CD4-positive, alpha-beta T cell (primary cell): ENCODE data around the gene AQP10. TPM values are rescaled to one million over a fixed set of nuclear protein-coding genes. Genes with fewer than 3 reads are reported as not detected.
"Not testable (repeated sequence)": the region's sequence is repeated elsewhere in the genome, so short reads cannot be mapped to it uniquely, and the experiment has no call there.

Experiments used
- ATAC-seq: fragments of 200-7000 bp; cut with Tn5 transposase; one replicate; pipeline ENCODE4 v1.10.0; 2022; ENCODE audit warnings: mild to moderate bottlenecking; ENCODE audit not compliant: poor library complexity
- CTCF ChIA-PET: fragments of 350-600 bp; sonication (Branson Sonifier 250); formaldehyde crosslinking; loops from one replicate; lab custom pipeline; 2021; ENCODE audit warnings: antibody characterized with exemption, inconsistent platforms; lab: Charles Lee
- POLR2A ChIA-PET: fragments of 350-600 bp; sonication (Branson Sonifier 250); formaldehyde crosslinking; loops from one replicate; lab custom pipeline; 2021; ENCODE audit warnings: antibody characterized with exemption, inconsistent platforms; lab: Charles Lee
- DNase-seq, 14 experiments: peaks; one replicate each; pipeline ENCODE4 v3.0.0-alpha.2; 2013 to 2020; ENCODE audit warnings: mixed read lengths in 2 of 14
- H3K27ac ChIP-seq, 2 donors: one replicate each; pipeline versions ENCODE4 v1.5.1 to v1.7.0; 2013; ENCODE audit warnings: low read length in 2 of 2, low read depth in 1 of 2, mild to moderate bottlenecking in 1 of 2
- H3K27me3 ChIP-seq, 2 experiments: 1 replicate in 1 of 2; 2 replicates in 1 of 2; pipeline versions ENCODE4 v1.6.1 to v1.7.0; 2013; ENCODE audit warnings: low read length in 2 of 2, control low read depth in 1 of 2, mild to moderate bottlenecking in 1 of 2, moderate library complexity in 1 of 2; ENCODE audit not compliant: insufficient read depth in 2 of 2, control insufficient read depth in 1 of 2
- H3K36me3 ChIP-seq: one replicate; pipeline ENCODE4 v1.6.1; 2013; ENCODE audit warnings: low read length, control low read depth; ENCODE audit not compliant: insufficient read depth
- H3K4me1 ChIP-seq: one replicate; pipeline ENCODE4 v1.6.1; 2013; ENCODE audit warnings: low read length, control low read depth; ENCODE audit not compliant: insufficient read depth
- H3K4me3 ChIP-seq: one replicate; pipeline ENCODE4 v1.5.1; 2013; ENCODE audit warnings: mild to moderate bottlenecking, low read length, moderate library complexity
- H3K9me3 ChIP-seq, 2 experiments: 1 replicate in 1 of 2; 2 replicates in 1 of 2; pipeline versions ENCODE4 v1.6.1 to v1.7.0; 2013; ENCODE audit warnings: low read length in 2 of 2, mild to moderate bottlenecking in 2 of 2, control low read depth in 1 of 2, moderate library complexity in 1 of 2; ENCODE audit not compliant: control insufficient read depth in 1 of 2, insufficient read depth in 1 of 2
- H3K27ac Mint-ChIP-seq: one replicate; pipeline ENCODE4 v1.8.0; 2020; ENCODE audit warnings: mixed read lengths
- H3K27me3 Mint-ChIP-seq: one replicate; pipeline ENCODE4 v1.8.0; 2021; ENCODE audit warnings: mixed read lengths
- H3K36me3 Mint-ChIP-seq: one replicate; pipeline ENCODE4 v1.8.0; 2021; ENCODE audit warnings: low read depth, mixed read lengths
- H3K4me1 Mint-ChIP-seq: one replicate; pipeline ENCODE4 v1.8.0; 2021; ENCODE audit warnings: low read depth, mixed read lengths
- H3K4me3 Mint-ChIP-seq: one replicate; pipeline ENCODE4 v1.8.0; 2020; ENCODE audit warnings: mild to moderate bottlenecking, mixed read lengths
- H3K9me3 Mint-ChIP-seq: one replicate; pipeline ENCODE4 v1.8.0; 2020; ENCODE audit warnings: mixed read lengths
- intact Hi-C, 2 experiments: fragments of 100-400 bp; cut with DNase I in 1 of 2; cut with micrococcal nuclease in 1 of 2; formaldehyde crosslinking; loops; one replicate each; pipeline versions ENCODE4 v1.15.1 to v1.9.0; 2023 to 2025; cut with DNase I, micrococcal nuclease
- total RNA-seq, 174 experiments: library from RNA in 2 of 174; stranded (reverse) in 2 of 174; gene quantifications; one replicate each; pipeline ENCODE4 v1.2.3 and lab custom pipeline; 2021 to 2026
- TF ChIP-seq, protein P1 (sequence below): fragments of 200-600 bp; IDR thresholded peaks from one replicate; pipeline ENCODE4 v1.8.0; 2022; ENCODE audit warnings: antibody characterized with exemption, mild to moderate bottlenecking

Gene AQP10
- total RNA-seq, 2 experiments from 2014 or later: not detected

DNA sequence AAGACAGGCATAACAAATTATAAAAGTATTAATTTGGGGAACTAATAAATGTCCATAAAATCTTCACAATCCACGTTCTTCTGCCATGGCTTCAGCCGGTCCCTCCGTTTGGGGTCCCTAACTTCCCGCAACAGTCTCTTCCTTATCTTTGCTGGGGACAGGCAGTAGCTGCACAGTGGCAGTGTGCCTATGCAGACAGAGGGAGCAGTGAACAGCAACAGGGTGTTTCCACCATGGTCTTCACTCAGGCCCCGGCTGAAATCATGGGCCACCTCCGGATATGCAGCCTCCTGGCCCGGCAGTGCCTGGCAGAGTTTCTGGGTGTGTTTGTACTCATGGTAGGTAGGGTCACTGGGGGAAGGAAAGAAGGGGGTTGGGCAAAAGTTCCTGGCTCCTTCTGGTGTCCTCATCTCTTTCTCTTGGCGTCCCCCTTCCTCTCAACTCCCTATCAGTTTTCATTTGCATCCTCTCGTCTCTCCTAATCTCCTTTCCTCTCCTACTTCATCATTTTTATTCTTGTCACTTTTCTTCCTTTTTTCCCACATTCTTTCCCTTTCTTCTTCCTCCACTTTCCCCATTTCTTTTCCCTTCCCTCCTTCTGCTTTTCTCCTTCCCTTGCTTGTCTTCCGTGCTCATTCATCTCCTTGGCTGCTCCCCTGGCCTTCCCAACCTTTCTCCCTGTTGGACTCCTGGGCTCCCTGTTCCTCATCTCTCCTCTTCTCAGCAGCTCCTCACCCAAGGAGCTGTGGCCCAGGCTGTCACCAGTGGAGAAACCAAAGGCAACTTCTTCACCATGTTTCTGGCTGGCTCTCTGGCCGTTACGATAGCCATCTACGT lies 8.4 kb upstream of the AQP10 start:
- DNase-seq, H3K36me3 ChIP-seq, H3K27me3 Mint-ChIP-seq, intact Hi-C loops, H3K4me1 Mint-ChIP-seq, ATAC-seq, H3K27me3 ChIP-seq, H3K4me3 ChIP-seq, H3K27ac ChIP-seq, H3K9me3 Mint-ChIP-seq, POLR2A ChIA-PET, H3K36me3 Mint-ChIP-seq, H3K27ac Mint-ChIP-seq, H3K4me3 Mint-ChIP-seq, CTCF ChIA-PET, H3K4me1 ChIP-seq: not testable (repeated sequence)
- H3K9me3 ChIP-seq: peaks cover 9 to 13% of the 10 kb centered on the region in 2 experiments

GRCh38 chr1:154313066-154313356 lies 7.9 kb upstream of the AQP10 start:
- no peaks in the 10 kb centered on the region for H3K4me1 ChIP-seq
- no peak overlapping the region for H3K4me3 ChIP-seq
- no peaks in the 10 kb centered on the region for H3K27me3 ChIP-seq
- TF ChIP-seq, protein P1, sequence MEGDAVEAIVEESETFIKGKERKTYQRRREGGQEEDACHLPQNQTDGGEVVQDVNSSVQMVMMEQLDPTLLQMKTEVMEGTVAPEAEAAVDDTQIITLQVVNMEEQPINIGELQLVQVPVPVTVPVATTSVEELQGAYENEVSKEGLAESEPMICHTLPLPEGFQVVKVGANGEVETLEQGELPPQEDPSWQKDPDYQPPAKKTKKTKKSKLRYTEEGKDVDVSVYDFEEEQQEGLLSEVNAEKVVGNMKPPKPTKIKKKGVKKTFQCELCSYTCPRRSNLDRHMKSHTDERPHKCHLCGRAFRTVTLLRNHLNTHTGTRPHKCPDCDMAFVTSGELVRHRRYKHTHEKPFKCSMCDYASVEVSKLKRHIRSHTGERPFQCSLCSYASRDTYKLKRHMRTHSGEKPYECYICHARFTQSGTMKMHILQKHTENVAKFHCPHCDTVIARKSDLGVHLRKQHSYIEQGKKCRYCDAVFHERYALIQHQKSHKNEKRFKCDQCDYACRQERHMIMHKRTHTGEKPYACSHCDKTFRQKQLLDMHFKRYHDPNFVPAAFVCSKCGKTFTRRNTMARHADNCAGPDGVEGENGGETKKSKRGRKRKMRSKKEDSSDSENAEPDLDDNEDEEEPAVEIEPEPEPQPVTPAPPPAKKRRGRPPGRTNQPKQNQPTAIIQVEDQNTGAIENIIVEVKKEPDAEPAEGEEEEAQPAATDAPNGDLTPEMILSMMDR: no peak
- no peaks in the 10 kb centered on the region for H3K36me3 ChIP-seq
- Mint-ChIP-seq H3K4me1 (no peaks in the 10 kb centered on the region), H3K4me3 (no peak overlapping the region), H3K27ac (no peak overlapping the region), H3K9me3 (peaks cover 4% of the 10 kb centered on the region), H3K27me3 (no peaks in the 10 kb centered on the region), H3K36me3 (no peaks in the 10 kb centered on the region)
- intact Hi-C loops: no loop called here
- no peak for DNase-seq
- H3K27ac ChIP-seq: no peak overlapping the region
- no peak for ATAC-seq
- H3K9me3 ChIP-seq: peaks cover 9 to 13% of the 10 kb centered on the region in 2 experiments
- ChIA-PET CTCF (no interaction called here), POLR2A (no interaction called here)

GRCh38 chr1:154314226-154314625 lies 6.7 kb upstream of the AQP10 start:
- H3K4me3 ChIP-seq, DNase-seq, CTCF ChIA-PET, POLR2A ChIA-PET, H3K27ac ChIP-seq, H3K36me3 Mint-ChIP-seq, H3K27me3 ChIP-seq, H3K4me3 Mint-ChIP-seq, H3K4me1 Mint-ChIP-seq, H3K4me1 ChIP-seq, intact Hi-C loops, H3K27ac Mint-ChIP-seq, H3K36me3 ChIP-seq, H3K27me3 Mint-ChIP-seq, H3K9me3 Mint-ChIP-seq, ATAC-seq: not testable (repeated sequence)
- peaks cover 4 to 13% of the 10 kb centered on the region in 2 experiments for H3K9me3 ChIP-seq

DNA sequence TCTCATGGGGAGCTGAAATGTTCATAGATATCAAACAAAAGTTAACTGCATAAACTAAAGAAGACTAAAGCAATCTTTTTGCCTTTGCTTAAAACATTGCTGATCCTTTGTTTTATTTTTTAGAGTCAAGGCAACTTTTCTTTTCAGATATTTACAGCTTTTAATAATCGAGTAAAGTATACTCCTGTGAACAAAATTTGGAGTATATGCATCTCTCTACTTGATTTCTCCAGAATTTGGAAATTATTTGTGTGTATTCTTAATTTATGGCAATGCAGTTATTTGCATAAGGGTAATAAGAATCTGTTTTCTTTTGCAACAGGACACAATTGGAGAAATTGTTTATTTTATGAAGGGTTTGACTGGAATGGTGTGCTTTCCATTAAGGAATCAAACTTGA lies 4.2 kb upstream of the AQP10 start:
- TF ChIP-seq, protein P1: no peak
- Mint-ChIP-seq H3K4me1 (no peaks in the 10 kb centered on the region), H3K27me3 (no peaks in the 10 kb centered on the region), H3K4me3 (no peak overlapping the region), H3K27ac (no peak overlapping the region), H3K9me3 (peaks cover 4% of the 10 kb centered on the region), H3K36me3 (no peaks in the 10 kb centered on the region)
- Histone ChIP-seq H3K36me3 (no peaks in the 10 kb centered on the region), H3K4me3 (no peak overlapping the region), H3K27me3 (no peaks in the 10 kb centered on the region), H3K4me1 (no peaks in the 10 kb centered on the region), H3K27ac (no peak overlapping the region), H3K9me3 (peaks cover 4 to 13% of the 10 kb centered on the region in 2 experiments)
- CTCF ChIA-PET: interaction anchor here (1.7 kb wide), 1 partner anchor 90 kb away, joined by 3 read pairs; no protein-coding TSS in a partner anchor
- DNase-seq (no peak), ATAC-seq (no peak)
- intact Hi-C loops: no loop called here
- POLR2A ChIA-PET: no interaction called here
